ENCODE measurements around the gene CRACDL. TPM values are rescaled to one million over a fixed set of nuclear protein-coding genes. Genes with fewer than 3 reads are reported as not detected.
A peak's percentile ranks its signal among the peaks of the same experiment; 100 is the strongest.

CRACDL gene
- total and polyA plus RNA-seq, 2 of the 13 experiments (the other 11 are each of a cell fraction or from before 2014, with no cell fraction given): 0.15 to 0.26 TPM

GRCh38 chr2:98795891-98796676 is 139.9 kb downstream of the CRACDL start (continued):
- no peak for TF ChIP-seq ZNF510 (CRISPR knock-in tag; IDR thresholded peaks at IDR 0.05; ENCODE audit: low read depth)
- 0 out of 2 replicates have a peak, but pooled peaks have one; percentile 54 for TF ChIP-seq PRDM4 (CRISPR knock-in tag; IDR thresholded peaks at IDR 0.05; ENCODE audit: borderline replicate concordance)
- TF ChIP-seq NONO (IDR thresholded peaks at IDR 0.05): no peak
- TF ChIP-seq NONO (CRISPR knock-in tag; conservative IDR thresholded peaks at IDR 0.05): peak; percentile 92
- TF ChIP-seq ZNF788 (CRISPR knock-in tag; IDR thresholded peaks at IDR 0.05; ENCODE audit: borderline replicate concordance): peak; percentile 90; the same call in 1 of the 2 replicates
- peak; percentile 69 for TF ChIP-seq ZNF770 (CRISPR knock-in tag; IDR thresholded peaks at IDR 0.05)
- peak; percentile 98 for TF ChIP-seq NCOA2 (CRISPR knock-in tag; IDR thresholded peaks at IDR 0.05)
- TF ChIP-seq TBP (CRISPR knock-in tag; IDR thresholded peaks at IDR 0.05): no peak
- peak; percentile 68 for TF ChIP-seq TFDP1 (CRISPR knock-in tag; IDR thresholded peaks at IDR 0.05; ENCODE audit: borderline replicate concordance)
- TF ChIP-seq ZNF350 (CRISPR knock-in tag; IDR thresholded peaks at IDR 0.05; ENCODE audit: borderline replicate concordance, low read depth): peak; percentile 93
- peak; percentile 85 for TF ChIP-seq YEATS4 (CRISPR knock-in tag; IDR thresholded peaks at IDR 0.05; ENCODE audit: borderline replicate concordance)
- no peak for TF ChIP-seq MTERF4 (CRISPR knock-in tag; IDR thresholded peaks at IDR 0.05)
- TF ChIP-seq NR2F2 (IDR thresholded peaks at IDR 0.05; ENCODE audit: borderline replicate concordance, low read depth): peak; percentile 93
- peak; percentile 47; the same call in 1 of the 2 replicates for TF ChIP-seq ZNF225 (CRISPR knock-in tag; IDR thresholded peaks at IDR 0.05)
- TF ChIP-seq TEF (CRISPR knock-in tag; IDR thresholded peaks at IDR 0.05): peak; percentile 31; the same call in 1 of the 2 replicates
- TF ChIP-seq ZNF766 (CRISPR knock-in tag; IDR thresholded peaks at IDR 0.05; ENCODE audit: borderline replicate concordance): 0 out of 2 replicates have a peak, but pooled peaks have one; percentile 71
